Measurements from ENCODE around the gene ABLIM1. TPM values are rescaled to one million over a fixed set of nuclear protein-coding genes. Genes with fewer than 3 reads are reported as not detected.
A peak's percentile ranks its signal among the peaks of the same experiment; 100 is the strongest.

Gene ABLIM1
- polyA plus RNA-seq, 4 donors, result 25.7 to 59.8 (median 36.8) TPM

- no peaks in the 10 kb centered on the region for H3K9me3 ChIP-seq (ENCODE audit: control insufficient read depth in 2 of 2, insufficient read depth in 1 of 2, low read depth in 1 of 2, low read length in 1 of 2)
- FAIRE-seq (no peak), DNase-seq (peak in 1 of 2 donors; percentile 86)
- peak overlapping the region in 1 of 3 donors; percentile 83 for H3K27ac ChIP-seq (ENCODE audit: low read depth in 1 of 3, low read length in 2 of 3)
- 29 to 49% (median 47%) methylated on average over 9 of the region's 9 CpGs for WGBS, 3 donors
- H3K27me3 ChIP-seq (ENCODE audit: control insufficient read depth in 3 of 3, insufficient read depth in 3 of 3, low read length in 3 of 3), result no peaks in the 10 kb centered on the region
- peaks cover 0 to 5% (median 0%) of the 10 kb centered on the region in 3 donors for H3K4me1 ChIP-seq (ENCODE audit: control insufficient read depth in 3 of 3, insufficient read depth in 2 of 3, low read depth in 1 of 3, low read length in 2 of 3)
- H3K4me3 ChIP-seq (ENCODE audit: low read depth in 1 of 3, low read length in 3 of 3), result no peak overlapping the region
- H3K36me3 ChIP-seq (ENCODE audit: control insufficient read depth in 3 of 3, insufficient read depth in 2 of 3, low read depth in 1 of 3, low read length in 3 of 3), result peaks cover 0 to 42% (median 0%) of the 10 kb centered on the region in 3 donors
Observed at GRCh38 chr10:114544045-114544659, 113.9 kb downstream of the ABLIM1 start.

GRCh38 chr10:114543456-114543855 lies 114.6 kb downstream of the ABLIM1 start:
- DNase-seq (no peak), FAIRE-seq (no peak)
- H3K4me3 ChIP-seq (ENCODE audit: low read depth in 1 of 3, low read length in 3 of 3), result no peak overlapping the region
- H3K4me1 ChIP-seq (ENCODE audit: control insufficient read depth in 3 of 3, insufficient read depth in 2 of 3, low read depth in 1 of 3, low read length in 2 of 3), result peaks cover 0 to 5% (median 3%) of the 10 kb centered on the region in 3 donors
- no peaks in the 10 kb centered on the region for H3K9me3 ChIP-seq (ENCODE audit: control insufficient read depth in 2 of 2, insufficient read depth in 1 of 2, low read depth in 1 of 2, low read length in 1 of 2)
- H3K36me3 ChIP-seq (ENCODE audit: control insufficient read depth in 3 of 3, insufficient read depth in 2 of 3, low read depth in 1 of 3, low read length in 3 of 3), result peaks cover 0 to 42% (median 0%) of the 10 kb centered on the region in 3 donors
- 48 to 62% (median 60%) methylated on average over 8 of the region's 8 CpGs for WGBS, 3 donors
- H3K27ac ChIP-seq (ENCODE audit: low read depth in 1 of 3, low read length in 2 of 3), result peak overlapping the region in 1 of 3 donors; percentile 83
- no peaks in the 10 kb centered on the region for H3K27me3 ChIP-seq (ENCODE audit: control insufficient read depth in 3 of 3, insufficient read depth in 3 of 3, low read length in 3 of 3)

- H3K27me3 ChIP-seq (ENCODE audit: control insufficient read depth in 3 of 3, insufficient read depth in 3 of 3, low read length in 3 of 3), result no peaks in the 10 kb centered on the region
- H3K4me3 ChIP-seq (ENCODE audit: low read depth in 1 of 3, low read length in 3 of 3), result no peak overlapping the region
- H3K9me3 ChIP-seq (ENCODE audit: control insufficient read depth in 2 of 2, insufficient read depth in 1 of 2, low read depth in 1 of 2, low read length in 1 of 2), result no peaks in the 10 kb centered on the region
- H3K4me1 ChIP-seq (ENCODE audit: control insufficient read depth in 3 of 3, insufficient read depth in 2 of 3, low read depth in 1 of 3, low read length in 2 of 3), result peaks cover 0 to 9% (median 6%) of the 10 kb centered on the region in 3 donors
- no peak for DNase-seq
- FAIRE-seq, result no peak
- 78 to 95% (median 85%) methylated on average over 2 of the region's 2 CpGs for WGBS, 3 donors
- H3K27ac ChIP-seq (ENCODE audit: low read depth in 1 of 3, low read length in 2 of 3), result peak overlapping the region in 1 of 3 donors; percentile 90
- H3K36me3 ChIP-seq (ENCODE audit: control insufficient read depth in 3 of 3, insufficient read depth in 2 of 3, low read depth in 1 of 3, low read length in 3 of 3), result peaks cover 0 to 37% (median 0%) of the 10 kb centered on the region in 3 donors
Observed at GRCh38 chr10:114542373-114542772, 115.7 kb downstream of the ABLIM1 start.

- no peak for FAIRE-seq
- H3K9me3 ChIP-seq (ENCODE audit: control insufficient read depth in 2 of 2, insufficient read depth in 1 of 2, low read depth in 1 of 2, low read length in 1 of 2), result peaks cover 0 to 1% of the 10 kb centered on the region in 2 donors
- H3K27ac ChIP-seq (ENCODE audit: low read depth in 1 of 3, low read length in 2 of 3), result peak overlapping the region in 2 of 3 donors; percentile 50 to 90
- no peak for DNase-seq
- 69 to 76% (median 72%) methylated on average over 3 of the region's 3 CpGs for WGBS, 3 donors
- H3K27me3 ChIP-seq (ENCODE audit: control insufficient read depth in 3 of 3, insufficient read depth in 3 of 3, low read length in 3 of 3), result no peaks in the 10 kb centered on the region
- peaks cover 0 to 36% (median 0%) of the 10 kb centered on the region in 3 donors for H3K36me3 ChIP-seq (ENCODE audit: control insufficient read depth in 3 of 3, insufficient read depth in 2 of 3, low read depth in 1 of 3, low read length in 3 of 3)
- no peak overlapping the region for H3K4me3 ChIP-seq (ENCODE audit: low read depth in 1 of 3, low read length in 3 of 3)
- peaks cover 0 to 9% (median 6%) of the 10 kb centered on the region in 3 donors for H3K4me1 ChIP-seq (ENCODE audit: control insufficient read depth in 3 of 3, insufficient read depth in 2 of 3, low read depth in 1 of 3, low read length in 2 of 3)
Observed at GRCh38 chr10:114541797-114542160, 116.3 kb downstream of the ABLIM1 start.

- no peak for FAIRE-seq
- H3K27ac ChIP-seq (ENCODE audit: low read depth in 1 of 3, low read length in 2 of 3), result peak overlapping the region in 1 of 3 donors; percentile 90
Observed at GRCh38 chr10:114541081-114541796, 116.8 kb downstream of the ABLIM1 start.

GRCh38 chr10:114540236-114540635 lies 117.8 kb downstream of the ABLIM1 start:
- FAIRE-seq, result no peak
- Histone ChIP-seq H3K36me3 (ENCODE audit: control insufficient read depth in 3 of 3, insufficient read depth in 2 of 3, low read depth in 1 of 3, low read length in 3 of 3) (peaks cover 0 to 29% (median 0%) of the 10 kb centered on the region in 3 donors), H3K9me3 (ENCODE audit: control insufficient read depth in 2 of 2, insufficient read depth in 1 of 2, low read depth in 1 of 2, low read length in 1 of 2) (peaks cover 0 to 5% of the 10 kb centered on the region in 2 donors), H3K4me1 (ENCODE audit: control insufficient read depth in 3 of 3, insufficient read depth in 2 of 3, low read depth in 1 of 3, low read length in 2 of 3) (peaks cover 0 to 9% (median 6%) of the 10 kb centered on the region in 3 donors), H3K27me3 (ENCODE audit: control insufficient read depth in 3 of 3, insufficient read depth in 3 of 3, low read length in 3 of 3) (no peaks in the 10 kb centered on the region), H3K27ac (ENCODE audit: low read depth in 1 of 3, low read length in 2 of 3) (peak overlapping the region in 1 of 3 donors; percentile 74), H3K4me3 (ENCODE audit: low read depth in 1 of 3, low read length in 3 of 3) (no peak overlapping the region)
- no peak for DNase-seq
- 73 to 78% (median 76%) methylated on average over 8 of the region's 8 CpGs for WGBS, 3 donors

More at GRCh38 chr10:114541081-114541796, 116.8 kb downstream of the ABLIM1 start:
- Histone ChIP-seq H3K27me3 (ENCODE audit: control insufficient read depth in 3 of 3, insufficient read depth in 3 of 3, low read length in 3 of 3) (no peaks in the 10 kb centered on the region), H3K4me3 (ENCODE audit: low read depth in 1 of 3, low read length in 3 of 3) (no peak overlapping the region), H3K36me3 (ENCODE audit: control insufficient read depth in 3 of 3, insufficient read depth in 2 of 3, low read depth in 1 of 3, low read length in 3 of 3) (peaks cover 0 to 35% (median 0%) of the 10 kb centered on the region in 3 donors), H3K9me3 (ENCODE audit: control insufficient read depth in 2 of 2, insufficient read depth in 1 of 2, low read depth in 1 of 2, low read length in 1 of 2) (peaks cover 0 to 5% of the 10 kb centered on the region in 2 donors), H3K4me1 (ENCODE audit: control insufficient read depth in 3 of 3, insufficient read depth in 2 of 3, low read depth in 1 of 3, low read length in 2 of 3) (peaks cover 0 to 9% (median 6%) of the 10 kb centered on the region in 3 donors)
- peak; percentile 28 to 90 for DNase-seq
- WGBS, 3 donors, result 31 to 46% (median 34%) methylated on average over 14 of the region's 14 CpGs

- peaks cover 0 to 24% (median 0%) of the 10 kb centered on the region in 3 donors for H3K36me3 ChIP-seq (ENCODE audit: control insufficient read depth in 3 of 3, insufficient read depth in 2 of 3, low read depth in 1 of 3, low read length in 3 of 3)
- peak overlapping the region in 1 of 3 donors; percentile 33 for H3K27ac ChIP-seq (ENCODE audit: low read depth in 1 of 3, low read length in 2 of 3)
- FAIRE-seq, result no peak
- 82 to 100% (median 94%) methylated on average over 2 of the region's 2 CpGs for WGBS, 3 donors
- H3K27me3 ChIP-seq (ENCODE audit: control insufficient read depth in 3 of 3, insufficient read depth in 3 of 3, low read length in 3 of 3), result no peaks in the 10 kb centered on the region
- H3K9me3 ChIP-seq (ENCODE audit: control insufficient read depth in 2 of 2, insufficient read depth in 1 of 2, low read depth in 1 of 2, low read length in 1 of 2), result peaks cover 0 to 5% of the 10 kb centered on the region in 2 donors
- peaks cover 0 to 9% (median 6%) of the 10 kb centered on the region in 3 donors for H3K4me1 ChIP-seq (ENCODE audit: control insufficient read depth in 3 of 3, insufficient read depth in 2 of 3, low read depth in 1 of 3, low read length in 2 of 3)
- no peak for DNase-seq
- H3K4me3 ChIP-seq (ENCODE audit: low read depth in 1 of 3, low read length in 3 of 3), result no peak overlapping the region
Observed at GRCh38 chr10:114539623-114540022, 118.5 kb downstream of the ABLIM1 start.

- Histone ChIP-seq H3K4me1 (ENCODE audit: control insufficient read depth in 3 of 3, insufficient read depth in 2 of 3, low read depth in 1 of 3, low read length in 2 of 3) (peaks cover 0 to 6% (median 6%) of the 10 kb centered on the region in 3 donors), H3K36me3 (ENCODE audit: control insufficient read depth in 3 of 3, insufficient read depth in 2 of 3, low read depth in 1 of 3, low read length in 3 of 3) (peaks cover 0 to 14% (median 0%) of the 10 kb centered on the region in 3 donors), H3K9me3 (ENCODE audit: control insufficient read depth in 2 of 2, insufficient read depth in 1 of 2, low read depth in 1 of 2, low read length in 1 of 2) (peaks cover 0 to 5% of the 10 kb centered on the region in 2 donors), H3K4me3 (ENCODE audit: low read depth in 1 of 3, low read length in 3 of 3) (no peak overlapping the region), H3K27ac (ENCODE audit: low read depth in 1 of 3, low read length in 2 of 3) (peak overlapping the region in 1 of 3 donors; percentile 35), H3K27me3 (ENCODE audit: control insufficient read depth in 3 of 3, insufficient read depth in 3 of 3, low read length in 3 of 3) (no peaks in the 10 kb centered on the region)
- DNase-seq (peak; percentile 48 to 89), FAIRE-seq (no peak)
- 15 to 41% (median 25%) methylated on average over 13 of the region's 13 CpGs for WGBS, 3 donors
Observed at GRCh38 chr10:114538181-114538906, 119.7 kb downstream of the ABLIM1 start.

Measured in small intestine (tissue), 7 donors.